Stimulated activated CD4-positive, alpha-beta T cell treated with anti-CD3 and anti-CD28 coated beads, Interleukin-1b, Interleukin-23, amount 100 ng/mL, for 1 hour (primary cell): Measurements from ENCODE around the gene RFXANK.
"Not testable (repeated sequence)": the region's sequence is repeated elsewhere in the genome, so short reads cannot be mapped to it uniquely, and the experiment has no call there.

ENCODE experiments used
- DNase-seq, 2 donors: peaks; one replicate each; pipeline ENCODE4 v3.0.0-alpha.2; 2020; ENCODE audit warnings: low read depth in 2 of 2

RFXANK gene

DNA sequence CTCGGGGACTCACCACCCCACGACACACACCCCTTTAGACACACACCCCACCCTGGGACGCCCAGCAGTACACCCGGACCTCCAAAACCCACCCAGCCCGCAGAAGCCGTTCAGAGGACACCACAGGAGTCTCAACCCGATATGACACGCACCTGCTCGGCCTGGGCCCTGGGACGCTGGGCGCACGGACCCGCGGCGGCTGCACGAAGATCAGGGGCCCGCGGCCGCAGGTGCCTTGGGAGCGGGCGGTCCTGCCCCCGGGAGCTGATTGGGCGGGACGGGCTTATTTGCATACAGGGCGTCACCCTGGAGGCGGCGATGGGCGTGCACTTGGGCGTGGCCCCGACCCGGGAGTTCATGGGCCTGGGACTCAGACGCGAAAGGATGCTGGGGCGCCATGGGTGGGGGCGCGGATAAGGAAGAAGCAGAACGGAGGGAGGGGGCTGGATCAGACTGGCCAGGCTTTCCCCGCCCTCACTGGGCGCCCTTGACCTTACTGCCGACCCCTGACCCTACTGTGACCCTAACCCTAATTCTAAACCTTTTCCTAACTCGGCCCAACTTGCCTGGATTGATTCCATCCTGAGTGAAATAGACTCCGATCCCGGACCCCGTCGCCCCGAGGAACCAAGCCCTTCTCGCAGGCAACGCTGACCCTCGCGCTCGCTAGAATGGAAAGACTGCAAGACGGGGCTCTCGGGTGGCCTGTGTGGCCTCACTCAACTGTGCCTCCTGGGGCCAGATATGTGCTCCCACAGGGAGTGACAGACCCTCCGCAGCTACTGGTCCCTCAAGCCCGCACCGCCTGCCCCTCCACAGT lies 21.8 kb upstream of the RFXANK start, which contains the start of gene MEF2B:
Gene MEF2B, minus strand, starts transcription at position 211 of the 820 bp plus-strand sequence. CDS start 19,528 bp downstream, outside the sequence.
- DNase-seq: peak; percentile 33 to 62

DNA sequence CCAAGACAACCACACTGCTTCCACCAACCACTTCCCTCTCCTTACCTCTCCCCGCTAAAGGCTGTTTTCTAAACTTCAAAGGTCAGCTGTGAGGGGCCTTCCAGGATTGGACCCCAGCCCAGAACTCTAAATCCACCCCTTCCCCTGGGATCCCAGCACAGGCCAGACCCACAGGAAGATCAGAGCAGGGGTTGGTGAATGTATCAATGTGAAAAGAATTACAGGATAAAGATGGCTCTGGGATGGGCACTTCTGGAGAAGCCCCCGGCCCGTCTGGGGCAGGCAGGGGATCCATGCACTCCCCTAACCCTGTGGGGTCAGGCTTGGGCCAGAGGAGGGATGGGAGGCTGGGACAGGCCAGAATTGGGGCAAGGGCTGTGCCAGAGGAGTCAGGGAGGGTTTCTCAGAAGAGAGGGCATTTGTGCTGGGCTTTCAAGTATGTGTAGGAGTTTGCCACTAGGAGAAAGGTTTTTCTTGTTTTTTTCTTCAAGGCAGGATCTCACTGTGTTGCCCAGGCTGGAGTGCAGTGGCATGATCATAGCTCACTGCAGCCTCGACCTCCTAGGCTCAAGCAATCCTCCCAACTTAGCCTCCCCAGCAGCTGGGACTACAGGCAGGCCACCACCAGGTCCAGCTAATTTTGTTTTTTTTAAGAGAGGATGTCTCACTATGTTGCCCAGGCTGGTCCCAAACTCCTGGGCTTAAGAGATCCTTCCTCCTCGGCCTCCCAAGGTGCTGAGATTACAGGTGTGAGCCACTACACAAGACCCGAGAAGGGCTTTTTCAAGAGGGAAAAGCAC lies 21.0 kb upstream of the RFXANK start:
- no peak for DNase-seq

DNA sequence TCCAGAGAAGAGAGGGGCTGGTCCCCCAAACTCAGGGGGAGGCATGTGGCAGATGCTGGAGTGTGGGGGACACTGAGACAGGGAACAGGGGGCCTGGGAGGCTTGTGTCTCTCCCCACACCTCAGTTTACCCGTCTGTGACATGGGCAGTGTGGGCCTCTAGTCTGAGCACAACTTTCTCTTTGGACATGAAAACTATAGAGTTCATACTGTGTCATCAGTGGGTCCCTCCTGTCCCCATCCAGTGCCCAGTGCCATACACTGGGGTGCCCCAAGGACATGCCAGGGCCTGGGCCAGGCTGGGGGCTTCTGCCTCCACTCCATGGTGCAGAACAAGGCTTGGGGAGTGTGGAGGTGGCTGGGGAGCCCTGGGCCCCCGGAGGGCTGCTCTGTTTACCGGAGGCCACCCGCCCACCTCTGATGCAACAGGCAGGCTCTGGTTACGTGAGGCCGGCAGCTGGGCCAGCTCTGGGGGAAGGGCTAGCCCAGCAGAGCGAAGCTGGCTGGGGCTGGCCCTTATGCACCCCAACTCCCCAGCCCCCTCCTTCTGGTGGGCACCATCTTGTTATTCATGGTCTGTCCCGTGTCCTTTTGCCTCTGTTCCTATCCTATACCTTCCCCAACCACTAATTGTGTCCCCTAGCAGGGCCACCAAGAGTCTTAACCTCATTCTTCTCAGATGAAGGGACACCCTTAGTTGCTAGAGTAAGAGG lies 20.1 kb upstream of the RFXANK start:
- no peak for DNase-seq

DNA sequence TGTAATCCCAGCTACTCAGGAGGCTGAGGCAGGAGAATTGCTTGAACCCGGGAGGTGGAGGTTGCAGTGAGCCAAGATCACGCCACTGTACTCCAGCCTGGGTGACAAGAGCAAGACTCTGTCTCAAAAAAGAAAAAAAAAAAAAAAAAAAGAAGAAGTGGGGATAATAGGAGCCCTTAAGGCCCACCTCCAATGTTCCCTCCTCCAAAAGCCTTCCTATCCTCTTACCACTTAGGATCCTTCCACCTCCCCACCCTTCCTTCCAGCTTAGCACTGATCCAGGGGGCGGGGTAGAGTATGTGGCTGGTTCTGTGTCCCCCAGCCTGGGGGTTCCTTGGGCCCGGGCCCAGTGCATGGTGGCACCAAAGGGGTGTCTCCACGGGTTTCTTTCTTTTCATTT lies 18.8 kb upstream of the RFXANK start:
- not testable (repeated sequence) for DNase-seq

DNA sequence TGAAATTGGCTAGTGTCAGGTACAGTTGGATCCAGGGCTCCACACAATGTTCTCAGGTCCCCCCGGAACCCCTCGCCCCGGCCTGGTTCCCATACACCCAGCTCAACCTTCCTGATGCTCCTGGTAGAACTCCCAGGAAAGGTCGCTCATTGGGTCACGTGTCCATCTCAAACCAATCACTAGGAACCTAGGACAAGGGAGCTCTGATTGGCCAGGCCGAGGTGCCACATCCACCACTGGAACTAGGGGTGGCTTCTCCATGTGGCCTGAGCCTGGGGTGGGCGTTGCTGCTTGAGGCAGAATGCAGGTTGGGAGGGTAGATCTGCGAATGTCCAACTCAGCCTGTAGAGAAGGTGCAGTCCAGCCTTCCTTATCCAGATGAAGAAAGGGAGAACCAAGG lies 15.1 kb upstream of the RFXANK start:
- no peak for DNase-seq

DNA sequence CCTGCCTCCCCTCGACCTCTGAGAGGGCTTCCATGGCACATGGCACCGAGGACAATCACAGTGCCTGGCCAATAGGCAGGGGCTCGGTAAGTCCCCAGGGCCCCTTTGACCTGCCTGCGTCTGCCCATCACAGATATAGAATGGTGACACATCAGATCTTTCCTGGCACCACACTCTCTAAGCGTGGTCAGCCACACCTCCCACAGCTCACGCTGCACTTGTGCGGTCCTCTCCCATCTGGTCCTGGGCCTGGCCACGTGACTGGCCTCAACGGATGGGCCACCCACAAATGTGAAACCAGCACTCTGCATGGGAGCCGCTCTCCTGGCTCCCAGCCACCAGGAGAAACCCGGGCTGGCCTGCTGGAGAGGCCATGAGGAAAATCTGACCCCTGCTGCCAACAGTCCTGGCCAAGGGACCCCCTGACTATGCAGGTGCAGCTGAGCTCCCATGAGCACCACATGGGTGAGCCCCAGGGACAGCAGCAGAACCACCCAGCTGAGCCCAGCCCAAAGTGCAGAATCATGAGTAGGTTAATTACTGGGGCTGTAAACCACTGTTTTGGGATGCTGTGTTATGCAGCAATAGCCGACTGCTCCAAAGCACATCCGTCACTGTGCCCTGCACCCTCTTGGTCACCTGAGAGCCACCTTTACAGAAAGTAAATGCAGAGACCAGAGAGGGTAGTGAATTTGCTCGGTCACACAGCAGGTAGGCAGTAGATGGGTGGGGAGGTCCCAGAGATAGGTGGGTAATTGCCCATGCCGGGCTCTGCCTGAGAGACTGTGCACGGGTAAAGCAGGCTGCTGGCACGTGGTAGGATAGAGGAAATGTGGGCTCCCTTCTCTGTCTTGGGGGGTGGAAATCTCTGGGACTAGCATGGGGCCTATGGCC lies 12.3 kb upstream of the RFXANK start:
- no peak for DNase-seq

DNA sequence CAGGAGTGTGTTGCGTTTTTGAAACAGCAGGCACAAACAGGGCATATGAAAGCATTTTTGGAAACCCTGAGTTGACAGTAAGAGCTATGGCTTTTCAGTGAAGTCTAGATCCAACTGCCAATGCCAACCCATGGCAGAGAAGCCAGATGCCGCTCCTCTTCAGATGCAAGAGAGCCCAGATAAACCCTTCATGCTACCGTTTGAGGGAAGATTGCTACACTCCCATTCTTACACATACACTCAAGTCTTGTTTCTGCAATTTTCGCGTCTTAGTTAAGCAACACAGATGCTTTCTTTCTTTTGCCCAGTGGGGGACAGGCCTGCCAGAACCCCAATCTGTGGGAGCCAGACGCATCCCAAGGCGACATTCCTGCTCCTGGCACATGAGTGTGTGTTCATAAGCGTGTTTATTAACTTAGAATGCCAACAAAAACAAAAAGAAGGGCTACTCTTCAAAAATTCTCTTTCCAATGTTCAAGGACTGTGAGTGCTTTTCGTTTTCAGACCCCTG lies 10.5 kb upstream of the RFXANK start:
- no peak for DNase-seq

DNA sequence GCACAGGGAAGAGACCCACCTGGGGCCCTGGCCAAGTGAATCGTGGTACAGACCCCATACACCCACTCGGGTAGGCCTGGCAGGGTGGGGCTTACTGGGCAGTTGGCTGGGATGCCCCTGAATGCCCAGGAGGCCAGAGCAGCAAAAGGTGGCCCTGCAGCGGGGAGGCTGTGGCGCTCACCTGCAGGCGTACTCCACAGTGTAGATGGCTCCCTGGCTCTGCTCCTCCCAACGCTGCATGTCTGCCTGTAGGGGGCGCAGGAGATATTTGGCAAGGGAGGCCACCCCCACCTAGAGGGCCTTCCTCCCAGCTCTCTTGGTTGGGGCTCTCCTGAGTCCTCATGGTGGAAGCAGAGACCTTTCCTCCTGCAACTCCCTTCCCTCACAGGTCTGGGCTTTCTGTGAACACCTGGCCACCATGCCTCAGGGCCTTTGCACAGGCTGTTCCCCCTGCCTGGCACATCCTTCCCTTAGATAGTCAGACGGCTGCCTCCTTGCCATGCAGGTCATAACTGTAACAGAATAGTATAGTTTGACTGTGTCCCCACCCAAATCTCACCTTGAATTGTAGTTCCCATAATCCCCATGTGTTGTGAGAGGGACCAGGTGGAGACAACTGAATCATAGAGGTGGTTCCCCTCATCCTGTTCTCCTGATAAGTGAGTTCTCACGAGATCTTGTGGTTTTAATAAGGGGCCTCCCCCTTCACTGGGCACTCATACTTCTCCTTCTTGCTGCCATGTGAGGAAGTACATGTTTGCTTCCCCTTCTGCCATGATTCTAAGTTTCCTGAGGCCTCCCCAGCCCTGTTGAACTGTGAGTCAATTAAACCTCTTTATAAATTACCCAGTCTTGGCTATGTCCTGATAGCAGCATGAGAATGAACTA lies 6.0 kb upstream of the RFXANK start:
- peak; percentile 35 to 43 for DNase-seq

DNA sequence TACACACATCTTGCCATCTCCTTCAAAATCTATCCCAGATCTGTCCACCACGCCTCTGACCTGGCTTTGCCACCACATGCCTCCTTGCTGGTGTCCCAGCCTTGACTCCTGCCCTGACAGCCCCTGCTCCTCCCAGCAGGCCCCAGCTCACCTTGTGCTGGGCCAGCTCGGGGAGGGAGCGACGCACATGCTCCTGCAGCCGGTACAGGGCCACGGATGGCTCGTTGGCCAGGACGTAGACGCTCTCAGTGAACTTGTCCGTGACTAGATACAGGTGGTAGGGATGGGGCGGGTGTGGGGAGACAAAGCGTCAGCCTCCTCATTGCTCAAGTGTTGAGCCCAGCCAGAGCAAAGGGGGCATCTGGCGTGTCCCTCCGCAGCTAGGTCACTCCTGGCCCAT lies 5.3 kb upstream of the RFXANK start:
- DNase-seq: no peak

DNA sequence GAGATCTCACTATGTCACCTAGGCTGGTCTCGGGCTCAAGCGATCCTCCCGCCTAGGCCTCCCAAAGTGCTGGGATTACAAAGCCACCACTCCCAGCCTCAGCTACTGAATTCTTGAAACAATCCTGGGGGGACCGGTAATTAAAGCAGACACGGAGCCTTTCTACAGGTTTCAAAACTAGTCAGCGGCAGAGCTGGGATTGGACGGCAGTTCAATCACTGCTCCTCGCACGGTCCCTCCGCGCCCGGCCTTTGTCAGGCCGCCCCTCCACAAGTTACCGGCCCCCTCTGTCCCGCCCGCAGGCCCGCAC lies 335 bp upstream of the RFXANK start:
- DNase-seq: no peak

DNA sequence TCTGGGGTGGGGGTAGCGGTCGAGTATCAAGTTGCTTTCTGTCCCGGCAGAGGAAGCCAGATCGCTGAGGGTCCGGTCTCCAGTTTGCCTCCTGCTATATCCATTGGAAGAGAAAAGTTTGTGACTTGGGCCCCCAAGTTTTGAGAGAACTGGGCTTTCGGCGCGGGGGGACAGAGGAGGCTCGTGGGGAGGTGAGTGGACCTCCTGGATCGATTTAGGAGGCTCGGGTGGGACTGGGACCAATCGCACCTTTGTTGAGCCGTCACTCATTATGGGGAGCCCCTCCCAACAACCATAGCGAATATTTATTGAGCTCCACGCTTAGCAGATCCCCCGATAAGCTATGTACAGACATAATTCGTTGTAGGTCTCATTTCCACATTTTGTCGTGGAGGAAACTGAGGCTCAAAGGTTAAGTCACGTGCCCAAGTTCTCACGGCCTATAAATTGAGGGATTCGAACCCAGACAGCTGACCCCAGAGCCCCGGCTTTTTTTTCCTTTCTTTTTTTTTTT lies 909 bp downstream of the RFXANK start:
- no peak for DNase-seq

DNA sequence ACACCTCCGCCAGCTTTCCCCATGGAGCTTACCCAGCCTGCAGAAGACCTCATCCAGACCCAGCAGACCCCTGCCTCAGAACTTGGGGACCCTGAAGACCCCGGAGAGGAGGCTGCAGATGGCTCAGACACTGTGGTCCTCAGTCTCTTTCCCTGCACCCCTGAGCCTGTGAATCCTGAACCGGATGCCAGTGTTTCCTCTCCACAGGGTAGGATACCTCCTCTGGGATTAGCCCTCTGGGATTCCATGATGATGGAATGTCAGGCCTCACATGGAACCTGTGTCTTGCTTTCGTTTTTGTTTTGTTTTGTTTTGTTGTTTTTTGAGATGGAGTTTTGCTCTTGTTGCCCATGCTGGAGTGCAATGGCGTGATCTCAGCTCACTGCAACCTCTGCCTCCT lies 1.9 kb downstream of the RFXANK start:
- DNase-seq: no peak

DNA sequence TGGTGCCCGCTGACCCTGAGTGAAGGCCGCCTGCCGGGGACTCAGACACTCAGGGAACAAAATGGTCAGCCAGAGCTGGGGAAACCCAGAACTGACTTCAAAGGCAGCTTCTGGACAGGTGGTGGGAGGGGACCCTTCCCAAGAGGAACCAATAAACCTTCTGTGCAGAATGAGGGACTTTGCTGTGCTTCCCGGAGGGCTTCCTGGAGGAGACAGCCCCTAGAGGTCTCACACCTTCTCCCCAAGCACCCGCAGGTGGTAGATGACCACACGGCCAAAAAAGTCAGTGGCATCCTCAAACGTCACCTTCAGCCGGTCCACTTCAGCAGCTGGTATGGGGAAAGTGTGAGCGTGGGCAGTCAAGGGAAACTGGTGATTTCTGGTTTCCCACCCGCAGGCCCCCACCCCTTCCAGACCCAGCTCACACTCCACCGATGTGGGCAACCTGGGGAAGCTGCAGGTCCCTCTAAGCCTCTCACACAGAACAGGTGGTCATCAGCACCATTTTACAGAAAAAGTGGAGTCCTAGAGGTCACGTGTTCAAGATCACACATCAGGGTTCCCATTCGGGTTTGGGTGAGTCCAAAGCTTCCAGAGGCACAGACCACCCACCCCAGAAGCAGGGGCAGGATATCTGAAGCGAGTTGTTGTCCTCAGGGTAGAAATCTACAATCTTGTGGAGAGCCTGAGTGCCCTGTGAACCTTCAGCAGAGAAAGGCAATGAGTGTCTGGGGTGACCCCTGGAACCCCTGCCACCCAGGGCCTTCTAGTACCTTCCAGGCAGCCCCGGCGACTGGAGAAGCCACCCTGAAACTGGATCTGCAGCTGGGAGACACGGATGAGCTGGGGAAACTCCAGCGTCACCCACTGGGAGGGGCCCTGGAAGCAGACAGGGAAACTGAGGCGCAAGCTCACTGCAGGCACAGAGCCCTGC lies 9.9 kb downstream of the RFXANK start:
- DNase-seq: no peak

DNA sequence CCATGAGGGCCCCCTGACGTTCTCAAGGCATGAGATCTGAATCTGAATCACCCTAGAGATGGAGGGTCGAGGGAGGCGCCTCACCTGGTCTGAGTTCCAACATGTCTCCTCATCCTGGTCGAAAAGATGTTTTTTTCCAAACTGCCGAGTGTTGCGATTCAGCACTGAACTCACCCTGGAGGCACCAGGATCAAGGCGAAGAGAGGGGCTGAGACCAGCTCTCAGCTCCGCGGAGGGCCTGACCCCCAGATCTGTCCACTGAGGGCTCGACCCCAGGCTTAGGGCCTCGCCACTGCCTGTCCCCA lies 10.6 kb downstream of the RFXANK start:
- no peak for DNase-seq

DNA sequence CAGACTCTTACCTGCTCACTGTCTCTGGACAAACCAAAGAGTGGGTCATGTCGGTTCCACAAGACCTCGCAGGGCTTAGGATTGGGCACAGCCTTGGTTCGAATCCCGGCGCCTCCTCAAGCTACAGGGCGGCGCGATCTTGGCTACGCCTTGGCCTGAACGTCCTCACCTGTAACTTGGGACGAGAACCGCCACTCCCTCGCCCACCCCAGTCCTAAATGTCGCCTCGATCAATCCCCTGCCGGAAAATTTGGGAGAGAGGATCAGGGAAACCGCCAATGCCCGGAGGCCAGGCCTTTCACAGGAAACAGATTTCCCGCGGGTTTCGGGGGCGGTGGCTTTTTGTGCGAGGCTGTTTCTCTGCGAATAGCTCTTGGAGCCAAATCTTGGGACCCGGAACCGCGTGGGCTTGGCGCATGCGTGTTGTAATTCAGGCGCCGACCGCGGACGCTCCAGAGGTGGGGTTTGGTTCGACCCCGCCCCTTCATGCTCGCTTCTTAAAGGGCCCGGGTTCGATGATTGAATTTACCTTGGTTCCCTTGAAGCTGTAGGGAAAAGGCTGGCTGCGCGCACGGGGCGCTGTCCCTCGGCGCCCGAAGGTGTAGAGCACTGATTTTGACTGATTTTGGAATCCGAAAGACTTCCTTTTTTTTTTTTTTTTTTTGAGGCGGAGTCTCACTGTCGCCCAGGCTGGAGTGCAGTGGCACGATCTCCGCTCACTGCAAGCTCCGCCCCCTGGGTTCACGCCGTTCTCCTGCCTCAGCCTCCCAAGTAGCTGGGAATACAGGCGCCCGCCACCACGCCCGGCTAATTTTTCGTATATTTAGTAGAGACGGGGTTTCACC lies 11.2 kb downstream of the RFXANK start, which contains the start of gene NR2C2AP:
Gene NR2C2AP, minus strand, starts transcription at position 403 of the 845 bp plus-strand sequence. Its CDS starts 354 bp downstream, at position 49.
- peak; percentile 78 to 89 for DNase-seq

DNA sequence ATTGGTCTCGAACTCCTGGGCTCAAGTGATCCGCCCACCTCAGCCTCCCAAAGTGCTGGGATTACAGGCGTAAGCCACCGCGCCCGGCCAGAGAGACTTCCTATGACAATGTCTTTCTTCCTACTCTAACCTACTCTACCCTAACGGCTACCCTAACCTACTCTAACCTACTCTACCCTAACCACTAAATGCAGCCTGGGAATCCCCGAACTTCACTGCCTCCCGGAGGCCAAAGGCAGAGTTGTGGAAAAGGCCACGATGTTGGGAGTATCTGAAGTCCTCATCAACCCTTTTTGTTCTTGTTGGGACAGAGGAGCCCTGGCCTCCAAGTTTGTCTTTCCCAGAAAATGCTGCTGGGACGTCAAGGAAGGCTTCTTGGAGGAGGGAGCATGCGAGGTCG lies 12.1 kb downstream of the RFXANK start:
- no peak for DNase-seq

DNA sequence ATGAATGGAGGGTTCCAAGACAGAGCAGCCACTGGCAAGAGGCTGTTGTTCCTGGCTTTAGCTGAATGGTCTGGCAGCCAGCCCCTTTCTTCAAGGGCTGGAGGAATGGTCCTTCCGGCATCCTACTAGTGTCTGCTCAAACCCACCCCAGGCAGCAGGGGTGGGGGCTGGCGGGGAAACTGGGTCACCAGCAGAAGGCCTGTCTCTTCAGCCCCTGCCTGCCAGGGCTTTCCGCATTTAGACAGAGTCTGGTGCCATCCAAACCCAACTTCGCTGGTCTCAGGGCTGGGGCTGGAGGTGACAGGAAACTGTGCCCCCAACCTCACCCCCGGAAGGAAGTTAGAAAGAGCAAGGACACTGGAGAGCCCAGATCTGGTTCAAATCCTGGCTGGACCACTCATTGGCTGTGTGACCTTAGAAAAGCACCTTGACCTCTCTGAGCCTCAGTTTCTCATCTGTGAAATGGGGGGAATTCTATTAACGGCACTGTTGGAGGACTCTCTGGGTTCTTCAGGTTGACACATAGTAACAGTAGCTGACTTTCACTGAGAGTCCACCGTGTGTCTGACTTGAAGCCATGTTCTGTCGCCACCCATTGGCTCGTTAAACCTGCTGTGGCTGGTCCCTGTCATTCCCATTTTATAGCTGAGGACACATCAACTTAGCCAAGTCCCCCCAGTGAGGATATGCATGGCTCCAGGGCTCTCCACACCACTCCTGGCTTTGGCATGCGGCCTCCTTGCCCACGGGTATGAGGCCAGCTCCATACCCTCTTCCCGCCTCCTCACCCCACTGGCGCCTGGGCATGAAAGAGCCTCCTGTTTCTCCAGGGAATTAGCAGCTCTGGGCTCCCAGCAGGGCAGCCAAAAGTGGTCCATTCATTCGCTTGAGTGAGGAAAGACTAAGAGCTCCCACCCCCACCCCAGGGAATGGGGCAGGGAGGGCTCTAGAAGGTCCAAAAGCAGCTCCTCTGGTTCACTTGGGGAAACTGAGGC lies 13.7 kb downstream of the RFXANK start:
- no peak for DNase-seq
